ENCODE measurements around the gene SNAI3. TPM values are rescaled to one million over a fixed set of nuclear protein-coding genes. Genes with fewer than 3 reads are reported as not detected.
A peak's percentile ranks its signal among the peaks of the same experiment; 100 is the strongest.

Gene SNAI3
- total and polyA plus RNA-seq, 11 donors, result 0.76 to 9.5 (median 1.7) TPM

GRCh38 chr16:88721815-88722755 lies 35.8 kb upstream of the SNAI3 start:
- no peaks in the 10 kb centered on the region for H3K9me3 ChIP-seq
- DNase-seq (no peak), ATAC-seq (no peak)
- H3K27ac ChIP-seq, result no peak overlapping the region
- H3K27me3 ChIP-seq, result no peaks in the 10 kb centered on the region
- intact Hi-C loops (cut with DNase I), result no loop called here
- peaks cover 0 to 100% (median 87%) of the 10 kb centered on the region in 9 donors for H3K36me3 ChIP-seq
- TF ChIP-seq CTCF (IDR thresholded peaks at IDR 0.05), result no peak
- no peak for TF ChIP-seq POLR2A (IDR thresholded peaks at IDR 0.05)
- H3K4me1 ChIP-seq, result no peaks in the 10 kb centered on the region
- WGBS, 4 donors, result 92 to 97% (median 96%) methylated on average over 25 to 61 of the region's 61 CpGs
- H3K4me3 ChIP-seq, result no peak overlapping the region

GRCh38 chr16:88721236-88721635 lies 34.9 kb upstream of the SNAI3 start:
- no peak overlapping the region for H3K27ac ChIP-seq
- DNase-seq (no peak), ATAC-seq (no peak)
- H3K36me3 ChIP-seq, result peaks cover 0 to 100% (median 87%) of the 10 kb centered on the region in 9 donors
- H3K27me3 ChIP-seq, result no peaks in the 10 kb centered on the region
- TF ChIP-seq POLR2A (IDR thresholded peaks at IDR 0.05) (no peak), CTCF (IDR thresholded peaks at IDR 0.05) (no peak)
- no peaks in the 10 kb centered on the region for H3K9me3 ChIP-seq
- H3K4me3 ChIP-seq, result no peak overlapping the region
- intact Hi-C loops (cut with DNase I), result no loop called here
- WGBS, 4 donors, result 94 to 98% (median 96%) methylated on average over 17 of the region's 17 CpGs
- H3K4me1 ChIP-seq, result no peaks in the 10 kb centered on the region

DNA sequence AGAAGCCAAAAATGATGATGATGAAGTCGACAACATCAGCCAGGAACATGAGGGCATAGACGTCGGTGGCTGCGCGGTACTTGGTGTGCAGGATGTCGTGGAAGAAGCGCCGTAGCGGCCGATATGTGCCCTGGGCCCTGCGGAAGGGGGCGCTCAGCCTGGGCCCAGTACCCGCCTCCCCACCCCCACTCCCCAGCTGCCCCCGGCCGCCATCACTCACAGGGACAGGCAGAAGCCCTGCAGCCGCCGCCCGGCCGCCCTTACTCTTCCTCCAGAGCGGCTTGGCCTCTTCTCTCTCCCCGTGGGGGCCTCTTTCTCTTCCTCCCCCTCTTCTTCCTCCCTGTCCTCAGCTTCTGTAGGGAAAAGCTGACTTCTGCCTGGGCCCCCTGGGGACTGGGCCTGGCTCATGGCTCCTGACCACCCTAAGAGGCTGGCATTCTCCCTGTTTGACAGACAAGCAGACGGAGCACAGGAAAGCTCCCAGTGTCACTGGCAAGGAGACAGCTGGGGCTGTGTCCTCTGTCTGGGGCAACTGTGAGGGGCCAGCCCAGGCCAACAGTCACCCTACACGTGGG lies 34.2 kb upstream of the SNAI3 start:
- H3K27me3 ChIP-seq, result no peaks in the 10 kb centered on the region
- intact Hi-C loops (cut with DNase I), result no loop called here
- H3K4me3 ChIP-seq, result no peak overlapping the region
- peak overlapping the region in 1 of 12 donors; percentile 67 for H3K27ac ChIP-seq
- DNase-seq, result no peak
- TF ChIP-seq POLR2A (IDR thresholded peaks at IDR 0.05) (no peak), CTCF (IDR thresholded peaks at IDR 0.05) (no peak)
- no peaks in the 10 kb centered on the region for H3K9me3 ChIP-seq
- WGBS, 4 donors, result 90 to 96% (median 95%) methylated on average over 22 to 23 of the region's 23 CpGs
- H3K4me1 ChIP-seq, result no peaks in the 10 kb centered on the region
- ATAC-seq, result no peak
- peaks cover 0 to 100% (median 87%) of the 10 kb centered on the region in 9 donors for H3K36me3 ChIP-seq

DNA sequence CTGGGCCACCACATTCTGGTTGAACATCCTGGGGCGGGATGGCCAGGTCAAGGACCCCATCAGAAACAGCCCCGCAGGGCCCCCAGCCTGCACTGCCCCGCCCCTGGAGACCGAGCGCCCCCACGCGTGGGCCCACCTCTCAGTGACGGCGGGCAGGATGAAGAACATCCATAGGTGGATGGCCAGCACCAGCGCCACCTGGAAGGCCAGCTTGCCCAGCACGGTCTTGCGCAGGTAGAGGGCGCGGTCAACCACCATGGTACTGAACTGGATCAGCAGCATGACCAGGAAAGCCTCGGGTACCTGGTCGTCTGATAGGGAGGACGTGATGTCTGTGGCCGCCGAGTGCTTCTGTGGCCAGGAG lies 33.6 kb upstream of the SNAI3 start:
- H3K4me3 ChIP-seq, result no peak overlapping the region
- H3K27me3 ChIP-seq, result no peaks in the 10 kb centered on the region
- peaks cover 0 to 100% (median 87%) of the 10 kb centered on the region in 9 donors for H3K36me3 ChIP-seq
- ATAC-seq (no peak), DNase-seq (no peak)
- intact Hi-C loops (cut with DNase I), result no loop called here
- H3K4me1 ChIP-seq, result no peaks in the 10 kb centered on the region
- no peaks in the 10 kb centered on the region for H3K9me3 ChIP-seq
- peak overlapping the region in 1 of 12 donors; percentile 67 for H3K27ac ChIP-seq
- 94 to 97% (median 95%) methylated on average over 11 to 19 of the region's 19 CpGs for WGBS, 4 donors
- TF ChIP-seq POLR2A (IDR thresholded peaks at IDR 0.05) (no peak), CTCF (IDR thresholded peaks at IDR 0.05) (no peak)

All from heart left ventricle (tissue), 16 donors.